H1 (cell line): ENCODE measurements around the gene TMIGD1. TPM values are rescaled to one million over a fixed set of nuclear protein-coding genes. Genes with fewer than 3 reads are reported as not detected.
A peak's percentile ranks its signal among the peaks of the same experiment; 100 is the strongest.

Experiments
- CTCF ChIA-PET: fragments of 300-600 bp; sonication (Branson Sonifier 250); formaldehyde crosslinking; loops from one replicate; lab custom pipeline; 2021; ENCODE audit not compliant: partially characterized antibody; lab: Charles Lee
- POLR2A ChIA-PET: fragments of 300-600 bp; sonication (Branson Sonifier 250); formaldehyde crosslinking; loops from one replicate; lab custom pipeline; 2021; ENCODE audit warnings: inconsistent platforms; ENCODE audit not compliant: partially characterized antibody; lab: Charles Lee
- DNase-seq, 2 experiments: peaks; one replicate each; pipeline versions ENCODE4 v3.0.0 to v3.0.0-alpha.2; 2010 to 2022; ENCODE audit warnings: low spot score in 2 of 2, low read depth in 1 of 2, mixed read lengths in 1 of 2
- FAIRE-seq: peaks from 2 replicates; lab custom pipeline; 2011; peaks lifted over from hg19 to GRCh38; lab: Jason Lieb, UNC
- H2AFZ ChIP-seq: 2 replicates; pipeline ENCODE4 v1.8.1; 2012; ENCODE audit warnings: low read length, inconsistent platforms
- H2AK5ac ChIP-seq: 2 replicates; pipeline ENCODE4 v1.6.1; 2013; ENCODE audit warnings: low read depth, low read length
- H2BK120ac ChIP-seq: replicated peaks from 2 replicates; pipeline ENCODE3; 2013; ENCODE audit warnings: low read depth, low read length, inconsistent platforms
- H2BK12ac ChIP-seq: 2 replicates; pipeline ENCODE4 v1.6.1; 2013; ENCODE audit warnings: low read depth, low read length
- H2BK15ac ChIP-seq: 2 replicates; pipeline ENCODE4 v1.6.1; 2013; ENCODE audit warnings: low read length
- H2BK20ac ChIP-seq: 2 replicates; pipeline ENCODE4 v1.6.1; 2013; ENCODE audit warnings: low read length
- H2BK5ac ChIP-seq: 2 replicates; pipeline ENCODE4 v1.6.1; 2013; ENCODE audit warnings: low read depth, low read length
- H3K14ac ChIP-seq: 2 replicates; pipeline ENCODE4 v1.6.1; 2013; ENCODE audit warnings: inconsistent platforms; ENCODE audit not compliant: insufficient read length
- H3K18ac ChIP-seq: 2 replicates; pipeline ENCODE4 v1.6.1; 2013; ENCODE audit warnings: low read length; ENCODE audit errors: extremely low read depth
- H3K23ac ChIP-seq: 2 replicates; pipeline ENCODE4 v1.6.1; 2013; ENCODE audit warnings: inconsistent platforms; ENCODE audit not compliant: insufficient read length
- H3K23me2 ChIP-seq: 2 replicates; pipeline ENCODE4 v1.6.1; 2013; ENCODE audit warnings: low read depth, low read length
- H3K27ac ChIP-seq: 2 replicates; pipeline ENCODE4 v1.6.1; 2011; ENCODE audit warnings: low read depth, low read length, inconsistent platforms
- H3K27me3 ChIP-seq, 4 experiments: replicated peaks in 1 of 4; 1 replicate in 1 of 4; 2 replicates in 3 of 4; pipeline versions ENCODE4 v1.6.1 to v1.8.1; 2011 to 2013; ENCODE audit warnings: low read length in 3 of 4, mild to moderate bottlenecking in 3 of 4, inconsistent platforms in 2 of 4, mixed read lengths in 2 of 4, moderate library complexity in 1 of 4; ENCODE audit not compliant: control insufficient read depth in 3 of 4, insufficient read depth in 3 of 4; ENCODE audit errors: extremely low read depth in 1 of 4
- H3K36me3 ChIP-seq, 4 experiments: 2 replicates each; pipeline versions ENCODE4 v1.6.1 to v1.8.1; 2011 to 2013; ENCODE audit warnings: mild to moderate bottlenecking in 4 of 4, low read length in 3 of 4, moderate library complexity in 2 of 4, control low read depth in 1 of 4, inconsistent platforms in 1 of 4; ENCODE audit not compliant: insufficient read depth in 4 of 4, control insufficient read depth in 2 of 4
- H3K4ac ChIP-seq: replicated peaks from 2 replicates; pipeline ENCODE3; 2013; ENCODE audit warnings: low read length, low read depth, mixed read lengths, inconsistent platforms; ENCODE audit not compliant: insufficient read length
- H3K4me1 ChIP-seq, 4 experiments: replicated peaks in 1 of 4; 1 replicate in 1 of 4; 2 replicates in 3 of 4; pipeline versions ENCODE4 v1.6.1 to v1.8.1; 2011 to 2013; ENCODE audit warnings: low read length in 3 of 4, inconsistent platforms in 2 of 4, mixed read lengths in 1 of 4; ENCODE audit not compliant: insufficient read depth in 4 of 4, control insufficient read depth in 3 of 4
- H3K4me2 ChIP-seq, 2 experiments: 2 replicates each; pipeline versions ENCODE4 v1.6.1 to v1.8.1; 2011 to 2013; ENCODE audit warnings: low read depth in 2 of 2, low read length in 2 of 2, control low read depth in 1 of 2, inconsistent platforms in 1 of 2, mild to moderate bottlenecking in 1 of 2; ENCODE audit not compliant: insufficient read depth in 1 of 2
- H3K4me3 ChIP-seq, 4 experiments: fragments of 200-600, 300-600 bp in 1 of 4; sonication (generic), shearing (Covaris generic), sonication (Bioruptor Twin) in 1 of 4; 2 replicates each; pipeline versions ENCODE4 v1.5.1 to v1.8.1; 2011 to 2016; ENCODE audit warnings: low read length in 4 of 4, low read depth in 3 of 4, control low read depth in 2 of 4, inconsistent platforms in 2 of 4, mild to moderate bottlenecking in 2 of 4, mixed read lengths in 1 of 4, moderate library complexity in 1 of 4; ENCODE audit not compliant: insufficient read depth in 2 of 4; ENCODE audit errors: extremely low read depth in 1 of 4
- H3K56ac ChIP-seq: replicated peaks from 2 replicates; pipeline ENCODE3; 2013; ENCODE audit warnings: low read depth, mild to moderate bottlenecking, mixed read lengths, low read length, inconsistent platforms; ENCODE audit not compliant: insufficient read length
- H3K79me1 ChIP-seq: 2 replicates; pipeline ENCODE4 v1.6.1; 2013; ENCODE audit warnings: low read depth, low read length, control low read depth
- H3K79me2 ChIP-seq, 2 experiments: 2 replicates each; pipeline versions ENCODE4 v1.6.1 to v1.8.1; 2012 to 2013; ENCODE audit warnings: low read length in 2 of 2, mild to moderate bottlenecking in 2 of 2, inconsistent platforms in 1 of 2; ENCODE audit not compliant: insufficient read depth in 2 of 2, control insufficient read depth in 1 of 2
- H3K9ac ChIP-seq, 4 experiments: replicated peaks in 1 of 4; 1 replicate in 1 of 4; 2 replicates in 3 of 4; pipeline versions ENCODE4 v1.6.1 to v1.8.1; 2011 to 2013; ENCODE audit warnings: low read depth in 3 of 4, low read length in 3 of 4, control low read depth in 2 of 4, mild to moderate bottlenecking in 2 of 4, moderate library complexity in 2 of 4, inconsistent platforms in 1 of 4; ENCODE audit errors: extremely low read depth in 1 of 4
- H3K9me3 ChIP-seq, 2 experiments: 2 replicates each; pipeline versions ENCODE4 v1.6.1 to v1.8.1; 2012 to 2013; ENCODE audit warnings: mild to moderate bottlenecking in 2 of 2, moderate library complexity in 2 of 2, control low read depth in 1 of 2, inconsistent platforms in 1 of 2, low read depth in 1 of 2, low read length in 1 of 2, mixed read lengths in 1 of 2; ENCODE audit not compliant: insufficient read depth in 2 of 2
- H4K20me1 ChIP-seq, 2 experiments: replicated peaks in 1 of 2; 2 replicates each; pipeline versions ENCODE3 to v1.8.1; 2011 to 2013; ENCODE audit warnings: inconsistent platforms in 2 of 2, low read length in 2 of 2, mild to moderate bottlenecking in 1 of 2; ENCODE audit not compliant: insufficient read depth in 2 of 2, control insufficient read depth in 1 of 2
- H4K5ac ChIP-seq: 2 replicates; pipeline ENCODE4 v1.6.1; 2013; ENCODE audit warnings: low read length, low read depth, mixed read lengths, inconsistent platforms; ENCODE audit not compliant: insufficient read length
- H4K8ac ChIP-seq: 2 replicates; pipeline ENCODE4 v1.8.0; 2013; ENCODE audit warnings: mild to moderate bottlenecking, moderate library complexity, low read length, inconsistent platforms; ENCODE audit not compliant: insufficient read depth; ENCODE audit errors: extremely low read depth
- H4K91ac ChIP-seq: replicated peaks from 2 replicates; pipeline ENCODE3; 2013; ENCODE audit warnings: low read length, mixed read lengths, inconsistent platforms; ENCODE audit not compliant: insufficient read length
- CBX8 ChIP-seq: fragments of 300-800, 300-1000 bp; sonication (generic); IDR thresholded peaks from 2 replicates; pipeline ENCODE4 v1.7.1; 2016; ENCODE audit warnings: low read depth, low read length, borderline replicate concordance
- CTBP2 ChIP-seq: IDR thresholded peaks from 2 replicates; pipeline ENCODE4 v1.7.0; 2011; ENCODE audit warnings: borderline replicate concordance, mild to moderate bottlenecking, moderate library complexity, mixed read lengths, low read length; ENCODE audit not compliant: insufficient read depth, insufficient read length
- GTF2F1 ChIP-seq: IDR thresholded peaks from 2 replicates; pipeline ENCODE4 v1.6.1; 2012; ENCODE audit warnings: low read depth, low read length, improper control_type of control experiment, borderline replicate concordance
- HDAC6 ChIP-seq: IDR thresholded peaks from one replicate; pipeline ENCODE4 v1.7.1; 2012; ENCODE audit warnings: low read depth, mild to moderate bottlenecking, inconsistent platforms, low read length, moderate library complexity
- NANOG ChIP-seq: IDR thresholded peaks from 2 replicates; pipeline ENCODE4 v1.6.1; 2011; ENCODE audit warnings: low read length, low read depth, mild to moderate bottlenecking, inconsistent platforms; ENCODE audit not compliant: insufficient read depth, poor library complexity, severe bottlenecking
- NRF1 ChIP-seq: IDR thresholded peaks from 2 replicates; pipeline ENCODE4 v1.6.1; 2011; ENCODE audit warnings: mild to moderate bottlenecking, low read depth, low read length, improper control_type of control experiment
- PHF8 ChIP-seq: fragments of 200-600 bp; sonication (generic); conservative IDR thresholded peaks from 2 replicates; pipeline ENCODE4 v1.7.1; 2012; ENCODE audit warnings: low read depth, mild to moderate bottlenecking, inconsistent platforms, low read length, moderate library complexity
- SIRT6 ChIP-seq: IDR thresholded peaks from one replicate; pipeline ENCODE4 v1.7.1; 2012; ENCODE audit warnings: low read length, inconsistent platforms
- TAF1 ChIP-seq: IDR thresholded peaks from 2 replicates; pipeline ENCODE4 v1.6.1; 2011; ENCODE audit warnings: mild to moderate bottlenecking, low read depth, low read length
- TEAD4 ChIP-seq: IDR thresholded peaks from 2 replicates; pipeline ENCODE4 v1.6.1; 2012; ENCODE audit warnings: low read depth, low read length, inconsistent platforms, mixed read lengths
- YY1 ChIP-seq: IDR thresholded peaks from 2 replicates; pipeline ENCODE4 v1.6.1; 2011; ENCODE audit warnings: low read depth, mild to moderate bottlenecking, low read length
- ZNF274 ChIP-seq: IDR thresholded peaks from 2 replicates; pipeline ENCODE4 v1.7.0; 2012; ENCODE audit warnings: low read length, borderline replicate concordance; ENCODE audit errors: extremely low read depth
- WGBS, 2 experiments: shearing (Covaris generic) in 1 of 2; methylation state at CpG; one replicate each; pipeline versions ENCODE4 v1.1.6 to v1.1.7; 2013 to 2015; ENCODE audit warnings: low lambda C conversion rate in 2 of 2, mixed read lengths in 2 of 2, inconsistent platforms in 1 of 2, low coverage in 1 of 2, missing lambda C conversion rate in 1 of 2; ENCODE audit not compliant: insufficient replicate concordance in 2 of 2, insufficient coverage in 1 of 2, insufficient read length in 1 of 2; ENCODE audit errors: extremely low coverage in 1 of 2, missing lambda C conversion rate in 1 of 2; 5-methylcytosine and 5-hydroxymethylcytosine counted together
- polyA plus RNA-seq, 7 experiments: library from polyadenylated mRNA; depleted of rRNA in 3 of 7; stranded (reverse) in 5 of 7; unstranded in 2 of 7; fragments of >200 nt in 5 of 7; fragments of 200-250 nt in 2 of 7; gene quantifications; 1 replicate in 5 of 7; 2 replicates in 1 of 7; 4 replicates in 1 of 7; pipeline versions ENCODE4 v1.2.1 to v1.2.3, GENCODE V29; 2011 to 2013; ENCODE audit warnings: missing spikeins in 2 of 7, mixed read lengths in 2 of 7
- total RNA-seq: library from RNA; stranded (reverse); fragmentation: NEBNext Ultra II Directional; extraction: Animal tissue kit (Norgen Biotek cat#: 25700); gene quantifications from 2 replicates; pipeline ENCODE4 v1.2.1, GENCODE V29; 2021
- TF ChIP-seq, protein P1 (sequence below): IDR thresholded peaks from 2 replicates; pipeline ENCODE4 v1.6.1; 2012; ENCODE audit warnings: inconsistent platforms

TMIGD1 gene
- total and polyA plus RNA-seq, 2 of the 8 experiments (the other 6 are each of a cell fraction or from before 2014, with no cell fraction given) = not detected

DNA sequence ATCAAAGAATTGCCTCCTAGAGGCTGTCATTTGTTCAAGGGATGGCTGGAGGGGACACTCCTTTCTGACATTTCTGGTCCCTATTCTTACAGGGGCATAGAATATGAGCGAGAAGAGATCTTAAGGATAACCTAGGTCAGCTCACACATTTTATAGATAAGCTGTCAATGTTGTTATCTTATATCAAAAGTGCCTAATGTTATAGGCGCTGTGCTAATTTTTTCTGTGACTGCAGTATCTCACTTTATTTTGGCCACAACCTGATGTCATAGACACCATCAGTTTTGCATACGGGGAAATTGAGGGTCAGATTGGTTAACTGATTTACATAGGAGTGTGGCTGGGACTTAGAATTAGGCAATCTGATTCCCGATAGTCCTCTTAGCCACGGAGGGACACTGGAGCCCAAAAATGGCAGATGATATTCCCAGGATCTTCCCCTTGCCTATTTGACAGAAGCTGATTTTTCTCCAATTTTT is 46.1 kb upstream of the TMIGD1 start:
- H2AK5ac ChIP-seq = no peak overlapping the region
- H3K9me3 ChIP-seq = no peaks in the 10 kb centered on the region
- no peak overlapping the region for H4K5ac ChIP-seq
- peak overlapping the region; percentile 86 to 88 for H3K4me2 ChIP-seq
- no peak overlapping the region for H3K56ac ChIP-seq
- no peak overlapping the region for H3K23ac ChIP-seq
- no peak overlapping the region for H2AFZ ChIP-seq
- H3K9ac ChIP-seq = no peak overlapping the region; a peak in 1 of 7 replicates
- H3K18ac ChIP-seq = no peak overlapping the region
- no peak overlapping the region for H2BK5ac ChIP-seq
- H4K20me1 ChIP-seq = peaks cover 10 to 19% of the 10 kb centered on the region in 2 experiments
- CTCF ChIA-PET = interaction anchor here (0.6 to 1.4 kb wide), 6 partner anchors 8 to 445 kb away, joined by 3 to 4 read pairs (median 4); partner anchors contain the start of gene GOSR1
- peaks cover 10% of the 10 kb centered on the region for H3K23me2 ChIP-seq
- no peak overlapping the region for H4K91ac ChIP-seq
- no peak overlapping the region for H2BK15ac ChIP-seq
- H2BK20ac ChIP-seq = no peak overlapping the region
- H3K79me2 ChIP-seq = peaks cover 0 to 46% of the 10 kb centered on the region in 2 experiments; a peak in 2 of 4 replicates
- FAIRE-seq = no peak
- peaks cover 3 to 4% (median 3%) of the 10 kb centered on the region in 4 experiments; a peak in 5 of 7 replicates for H3K4me1 ChIP-seq
- H3K4me3 ChIP-seq = peak overlapping the region; percentile 64 to 85 (median 75)
- peak overlapping the region; percentile 29; the same call in 1 of the 2 replicates for H4K8ac ChIP-seq
- WGBS, 2 experiments = 37% methylated on average over 5 of the region's 5 CpGs; no CpG with 5 or more reads in 1 of the 2 experiments
- H2BK120ac ChIP-seq = no peak overlapping the region
- no peaks in the 10 kb centered on the region for H3K36me3 ChIP-seq
- H3K79me1 ChIP-seq = no peaks in the 10 kb centered on the region
- peaks cover 5 to 26% (median 20%) of the 10 kb centered on the region in 4 experiments for H3K27me3 ChIP-seq
- H3K14ac ChIP-seq = no peak overlapping the region
- H3K27ac ChIP-seq = no peak overlapping the region
- no peak for DNase-seq
- POLR2A ChIA-PET = interaction anchor here (0.6 to 1.4 kb wide), 3 partner anchors 9 to 336 kb away, joined by 3 to 7 read pairs (median 3); no protein-coding TSS in a partner anchor
- no peak overlapping the region for H2BK12ac ChIP-seq
- no peak overlapping the region for H3K4ac ChIP-seq
- no peak for TF ChIP-seq HDAC6
- no peak for TF ChIP-seq NANOG
- no peak for TF ChIP-seq TEAD4
- TF ChIP-seq TAF1 = no peak
- TF ChIP-seq PHF8 = no peak
- no peak for TF ChIP-seq YY1
- no peak for TF ChIP-seq NRF1
- no peak for TF ChIP-seq CTBP2
- TF ChIP-seq, protein P1, sequence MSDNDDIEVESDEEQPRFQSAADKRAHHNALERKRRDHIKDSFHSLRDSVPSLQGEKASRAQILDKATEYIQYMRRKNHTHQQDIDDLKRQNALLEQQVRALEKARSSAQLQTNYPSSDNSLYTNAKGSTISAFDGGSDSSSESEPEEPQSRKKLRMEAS = no peak
- TF ChIP-seq CBX8 = no peak
- TF ChIP-seq GTF2F1 = no peak
- no peak for TF ChIP-seq ZNF274
- TF ChIP-seq SIRT6 = no peak
